GM12865 (cell line): ENCODE results near the gene GSTO2.

ENCODE experiments used
- DNase-seq: peaks from one replicate; pipeline ENCODE4 v3.0.0; 2010; ENCODE audit warnings: low read depth
- H3K4me3 ChIP-seq: 2 replicates; pipeline ENCODE4 v1.5.1; 2011; ENCODE audit warnings: mild to moderate bottlenecking, low read depth, low read length, control low read depth
- CTCF ChIP-seq: IDR thresholded peaks from 2 replicates; pipeline ENCODE4 v1.5.1; 2011; ENCODE audit warnings: low read length, control low read depth, low read depth, inconsistent platforms; ENCODE audit not compliant: insufficient read depth; ENCODE audit errors: missing control alignments

Gene GSTO2

GRCh38 chr10:104325436-104326435 lies 56.8 kb downstream of the GSTO2 start:
- no peak for TF ChIP-seq CTCF
- no peak overlapping the region for H3K4me3 ChIP-seq

GRCh38 chr10:104326991-104327610 lies 58.1 kb downstream of the GSTO2 start:
- DNase-seq = no peak
- TF ChIP-seq CTCF = no peak
- no peak overlapping the region for H3K4me3 ChIP-seq

More at GRCh38 chr10:104325436-104326435, 56.8 kb downstream of the GSTO2 start:
- no peak for DNase-seq

GRCh38 chr10:104327745-104328645 lies 59.0 kb downstream of the GSTO2 start:
- H3K4me3 ChIP-seq = no peak overlapping the region
- TF ChIP-seq CTCF = no peak
- DNase-seq = no peak

- no peak for TF ChIP-seq CTCF
- DNase-seq = no peak
- H3K4me3 ChIP-seq = no peak overlapping the region
Measured at GRCh38 chr10:104328646-104328895, 59.6 kb downstream of the GSTO2 start.

- TF ChIP-seq CTCF = no peak
- DNase-seq = peak; percentile 38
- H3K4me3 ChIP-seq = no peak overlapping the region
Measured at GRCh38 chr10:104328896-104329710, 60.1 kb downstream of the GSTO2 start.

GRCh38 chr10:104329735-104330134 lies 60.8 kb downstream of the GSTO2 start:
- no peak for TF ChIP-seq CTCF
- DNase-seq = no peak
- no peak overlapping the region for H3K4me3 ChIP-seq
